Measurements from ENCODE around the gene EGFL7.

DNA sequence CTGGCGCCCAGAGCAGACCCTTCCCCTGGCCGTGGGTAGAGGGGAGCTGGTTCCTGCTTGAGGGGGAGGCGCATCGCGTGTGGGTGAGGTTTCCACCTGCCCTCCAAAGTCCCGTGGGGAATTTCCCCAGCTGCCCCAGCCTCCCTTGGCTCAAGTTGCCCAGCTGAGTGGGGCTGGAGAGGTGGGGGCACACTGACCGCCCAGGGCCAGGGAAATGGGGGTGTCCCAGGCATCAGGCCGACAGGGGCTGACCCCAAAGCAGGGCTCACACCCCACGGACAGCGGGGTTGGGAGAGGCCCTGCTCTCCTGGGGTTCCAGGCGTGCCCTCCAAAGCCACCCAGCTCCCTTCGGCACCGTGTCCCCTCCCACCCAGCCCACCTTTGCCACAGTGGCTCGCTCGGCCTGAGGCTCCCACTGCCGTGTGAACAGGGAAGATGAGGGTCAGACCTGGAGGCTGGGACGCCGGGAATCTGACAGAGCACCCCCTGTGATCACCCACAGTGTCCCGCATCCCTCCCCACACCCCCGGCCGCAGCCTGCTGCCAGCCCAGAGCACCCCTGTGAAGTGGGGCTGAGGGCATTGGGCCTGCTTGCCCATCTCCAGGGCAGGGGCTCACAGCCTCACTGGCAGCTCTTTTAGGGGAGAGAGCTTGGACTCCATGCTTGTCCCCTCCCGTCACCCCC is 933 bp upstream of the EGFL7 start:
- TF ChIP-seq NFRKB (IDR thresholded peaks at IDR 0.05), result no peak
- TF ChIP-seq SP1 (IDR thresholded peaks at IDR 0.05), result no peak
- TF ChIP-seq ELF4 (IDR thresholded peaks at IDR 0.05), result no peak
- no peak for TF ChIP-seq FOXK2 (IDR thresholded peaks at IDR 0.05)
- TF ChIP-seq LEF1 (IDR thresholded peaks at IDR 0.05; ENCODE audit: borderline replicate concordance), result no peak
- TF ChIP-seq BHLHE40 (IDR thresholded peaks at IDR 0.05; ENCODE audit: borderline replicate concordance), result no peak
- no peak for TF ChIP-seq SUZ12 (IDR thresholded peaks at IDR 0.05)
- no peak for TF ChIP-seq ARNT (IDR thresholded peaks at IDR 0.05)
- no peak for TF ChIP-seq ZNF384 (IDR thresholded peaks at IDR 0.05)
- TF ChIP-seq FOXM1 (IDR thresholded peaks at IDR 0.05; ENCODE audit: borderline replicate concordance), result no peak
- no peak for TF ChIP-seq HDGF (IDR thresholded peaks at IDR 0.05; ENCODE audit: borderline replicate concordance)
- TF ChIP-seq, protein P1, sequence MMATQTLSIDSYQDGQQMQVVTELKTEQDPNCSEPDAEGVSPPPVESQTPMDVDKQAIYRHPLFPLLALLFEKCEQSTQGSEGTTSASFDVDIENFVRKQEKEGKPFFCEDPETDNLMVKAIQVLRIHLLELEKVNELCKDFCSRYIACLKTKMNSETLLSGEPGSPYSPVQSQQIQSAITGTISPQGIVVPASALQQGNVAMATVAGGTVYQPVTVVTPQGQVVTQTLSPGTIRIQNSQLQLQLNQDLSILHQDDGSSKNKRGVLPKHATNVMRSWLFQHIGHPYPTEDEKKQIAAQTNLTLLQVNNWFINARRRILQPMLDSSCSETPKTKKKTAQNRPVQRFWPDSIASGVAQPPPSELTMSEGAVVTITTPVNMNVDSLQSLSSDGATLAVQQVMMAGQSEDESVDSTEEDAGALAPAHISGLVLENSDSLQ (IDR thresholded peaks at IDR 0.05), result no peak
- no peak for TF ChIP-seq TARDBP (IDR thresholded peaks at IDR 0.05)
- TF ChIP-seq CTBP1 (IDR thresholded peaks at IDR 0.05; ENCODE audit: borderline replicate concordance), result no peak

All from HEK293T (cell line).